Measurements from ENCODE around the gene ATP10A. TPM values are rescaled to one million over a fixed set of nuclear protein-coding genes. Genes with fewer than 3 reads are reported as not detected.

The ATP10A gene
- total and polyA plus RNA-seq, 2 of the 8 experiments (the other 6 are each of a cell fraction or from before 2014, with no cell fraction given): 2.0 to 2.8 TPM

DNA sequence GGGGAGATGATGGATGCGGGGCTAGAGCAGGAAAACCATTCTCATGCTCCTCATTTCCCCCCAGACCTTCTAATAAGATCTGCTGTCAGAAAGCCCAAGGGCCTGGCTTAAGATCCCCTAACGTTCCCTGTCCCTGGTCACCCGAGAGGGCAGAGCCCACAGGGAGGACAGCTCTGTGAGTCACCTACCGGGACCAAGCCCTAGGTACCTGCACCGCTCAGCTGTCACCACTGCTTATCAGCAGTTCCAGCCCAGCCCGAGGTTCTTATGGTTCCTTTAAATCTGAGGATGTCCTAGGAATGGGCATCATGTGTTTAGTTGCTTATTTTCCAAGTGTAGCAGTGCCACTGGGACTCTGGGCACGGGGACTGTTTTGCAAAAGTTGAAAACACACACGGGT is 53.0 kb downstream of the ATP10A start (continued):
- TF ChIP-seq ASH2L (IDR thresholded peaks at IDR 0.05; ENCODE audit: low read length): no peak
- TF ChIP-seq JUN (IDR thresholded peaks at IDR 0.05; ENCODE audit: low read depth, low read length): no peak
- TF ChIP-seq RBBP5 (IDR thresholded peaks at IDR 0.05; ENCODE audit: borderline replicate concordance, low read depth, low read length): no peak
- no peak for TF ChIP-seq BACH1 (IDR thresholded peaks at IDR 0.05; ENCODE audit: low read length)
- TF ChIP-seq SUZ12 (IDR thresholded peaks at IDR 0.05; ENCODE audit: low read length): no peak

Measured in H1 (cell line).